ENCODE results near the gene OTOS. TPM values are rescaled to one million over a fixed set of nuclear protein-coding genes. Genes with fewer than 3 reads are reported as not detected.

Gene OTOS
- total and polyA plus RNA-seq, 2 of the 13 experiments (the other 11 are each of a cell fraction or from before 2014, with no cell fraction given): not detected

GRCh38 chr2:240136013-240136670 lies 4.3 kb downstream of the OTOS start, which contains the start of gene COPS9 (continued):
- TF ChIP-seq, protein P1, sequence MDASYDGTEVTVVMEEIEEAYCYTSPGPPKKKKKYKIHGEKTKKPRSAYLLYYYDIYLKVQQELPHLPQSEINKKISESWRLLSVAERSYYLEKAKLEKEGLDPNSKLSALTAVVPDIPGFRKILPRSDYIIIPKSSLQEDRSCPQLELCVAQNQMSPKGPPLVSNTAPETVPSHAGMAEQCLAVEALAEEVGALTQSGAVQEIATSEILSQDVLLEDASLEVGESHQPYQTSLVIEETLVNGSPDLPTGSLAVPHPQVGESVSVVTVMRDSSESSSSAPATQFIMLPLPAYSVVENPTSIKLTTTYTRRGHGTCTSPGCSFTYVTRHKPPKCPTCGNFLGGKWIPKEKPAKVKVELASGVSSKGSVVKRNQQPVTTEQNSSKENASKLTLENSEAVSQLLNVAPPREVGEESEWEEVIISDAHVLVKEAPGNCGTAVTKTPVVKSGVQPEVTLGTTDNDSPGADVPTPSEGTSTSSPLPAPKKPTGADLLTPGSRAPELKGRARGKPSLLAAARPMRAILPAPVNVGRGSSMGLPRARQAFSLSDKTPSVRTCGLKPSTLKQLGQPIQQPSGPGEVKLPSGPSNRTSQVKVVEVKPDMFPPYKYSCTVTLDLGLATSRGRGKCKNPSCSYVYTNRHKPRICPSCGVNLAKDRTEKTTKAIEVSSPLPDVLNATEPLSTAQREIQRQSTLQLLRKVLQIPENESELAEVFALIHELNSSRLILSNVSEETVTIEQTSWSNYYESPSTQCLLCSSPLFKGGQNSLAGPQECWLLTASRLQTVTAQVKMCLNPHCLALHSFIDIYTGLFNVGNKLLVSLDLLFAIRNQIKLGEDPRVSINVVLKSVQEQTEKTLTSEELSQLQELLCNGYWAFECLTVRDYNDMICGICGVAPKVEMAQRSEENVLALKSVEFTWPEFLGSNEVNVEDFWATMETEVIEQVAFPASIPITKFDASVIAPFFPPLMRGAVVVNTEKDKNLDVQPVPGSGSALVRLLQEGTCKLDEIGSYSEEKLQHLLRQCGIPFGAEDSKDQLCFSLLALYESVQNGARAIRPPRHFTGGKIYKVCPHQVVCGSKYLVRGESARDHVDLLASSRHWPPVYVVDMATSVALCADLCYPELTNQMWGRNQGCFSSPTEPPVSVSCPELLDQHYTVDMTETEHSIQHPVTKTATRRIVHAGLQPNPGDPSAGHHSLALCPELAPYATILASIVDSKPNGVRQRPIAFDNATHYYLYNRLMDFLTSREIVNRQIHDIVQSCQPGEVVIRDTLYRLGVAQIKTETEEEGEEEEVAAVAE (CRISPR knock-in tag; IDR thresholded peaks at IDR 0.05; ENCODE audit: borderline replicate concordance): no peak
- TF ChIP-seq ZNF350 (CRISPR knock-in tag; IDR thresholded peaks at IDR 0.05; ENCODE audit: borderline replicate concordance, low read depth): peak; percentile 73; the same call in 1 of the 2 replicates
- TF ChIP-seq, protein P2, sequence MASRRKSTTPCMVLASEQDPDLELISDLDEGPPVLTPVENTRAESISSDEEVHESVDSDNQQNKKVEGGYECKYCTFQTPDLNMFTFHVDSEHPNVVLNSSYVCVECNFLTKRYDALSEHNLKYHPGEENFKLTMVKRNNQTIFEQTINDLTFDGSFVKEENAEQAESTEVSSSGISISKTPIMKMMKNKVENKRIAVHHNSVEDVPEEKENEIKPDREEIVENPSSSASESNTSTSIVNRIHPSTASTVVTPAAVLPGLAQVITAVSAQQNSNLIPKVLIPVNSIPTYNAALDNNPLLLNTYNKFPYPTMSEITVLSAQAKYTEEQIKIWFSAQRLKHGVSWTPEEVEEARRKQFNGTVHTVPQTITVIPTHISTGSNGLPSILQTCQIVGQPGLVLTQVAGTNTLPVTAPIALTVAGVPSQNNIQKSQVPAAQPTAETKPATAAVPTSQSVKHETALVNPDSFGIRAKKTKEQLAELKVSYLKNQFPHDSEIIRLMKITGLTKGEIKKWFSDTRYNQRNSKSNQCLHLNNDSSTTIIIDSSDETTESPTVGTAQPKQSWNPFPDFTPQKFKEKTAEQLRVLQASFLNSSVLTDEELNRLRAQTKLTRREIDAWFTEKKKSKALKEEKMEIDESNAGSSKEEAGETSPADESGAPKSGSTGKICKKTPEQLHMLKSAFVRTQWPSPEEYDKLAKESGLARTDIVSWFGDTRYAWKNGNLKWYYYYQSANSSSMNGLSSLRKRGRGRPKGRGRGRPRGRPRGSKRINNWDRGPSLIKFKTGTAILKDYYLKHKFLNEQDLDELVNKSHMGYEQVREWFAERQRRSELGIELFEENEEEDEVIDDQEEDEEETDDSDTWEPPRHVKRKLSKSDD (CRISPR knock-in tag; IDR thresholded peaks at IDR 0.05; ENCODE audit: low read depth): peak; percentile 48; the same call in 1 of the 2 replicates
- no peak for TF ChIP-seq ZFP36 (IDR thresholded peaks at IDR 0.05; ENCODE audit: borderline replicate concordance, low read depth, low read length, partially characterized antibody)
- TF ChIP-seq SMYD3 (CRISPR knock-in tag; IDR thresholded peaks at IDR 0.05): no peak; the same call in 1 of the 2 replicates
- TF ChIP-seq CBFB (CRISPR knock-in tag; IDR thresholded peaks at IDR 0.05): peak; percentile 80
- TF ChIP-seq ZNF780A (CRISPR knock-in tag; IDR thresholded peaks at IDR 0.05): no peak
- TF ChIP-seq HNF4G (IDR thresholded peaks at IDR 0.05; ENCODE audit: borderline replicate concordance, low read depth, low read length): 0 out of 2 replicates have a peak, but pooled peaks have one; percentile 3
- TF ChIP-seq HNF4G (CRISPR knock-in tag; IDR thresholded peaks at IDR 0.05; ENCODE audit: borderline replicate concordance, low read depth): no peak
- TF ChIP-seq PAF1 (CRISPR knock-in tag; IDR thresholded peaks at IDR 0.05): no peak
- no peak; the same call in 1 of the 2 replicates for TF ChIP-seq REXO4 (CRISPR knock-in tag; IDR thresholded peaks at IDR 0.05; ENCODE audit: borderline replicate concordance)
- no peak for TF ChIP-seq KDM3A (CRISPR knock-in tag; IDR thresholded peaks at IDR 0.05; ENCODE audit: low read depth)
- TF ChIP-seq ZNF331 (CRISPR knock-in tag; IDR thresholded peaks at IDR 0.05): peak; percentile 61; the same call in 1 of the 2 replicates
- no peak for TF ChIP-seq POLR2AphosphoS2 (IDR thresholded peaks at IDR 0.05; ENCODE audit: low read depth, low read length)
- 0 out of 2 replicates have a peak, but pooled peaks have one; percentile 18 for TF ChIP-seq DPF2 (CRISPR knock-in tag; IDR thresholded peaks at IDR 0.05; ENCODE audit: borderline replicate concordance, low read depth)
- TF ChIP-seq TRIM24 (CRISPR knock-in tag; IDR thresholded peaks at IDR 0.05): no peak
- no peak for TF ChIP-seq ZNF720 (CRISPR knock-in tag; IDR thresholded peaks at IDR 0.05)
- peak; percentile 38; the same call in 1 of the 2 replicates for TF ChIP-seq CHCHD3 (CRISPR knock-in tag; IDR thresholded peaks at IDR 0.05)
- TF ChIP-seq ZMYM2 (CRISPR knock-in tag; IDR thresholded peaks at IDR 0.05): no peak
- no peak; the same call in 1 of the 2 replicates for TF ChIP-seq HIVEP1 (CRISPR knock-in tag; IDR thresholded peaks at IDR 0.05)
- no peak for TF ChIP-seq ZNF737 (CRISPR knock-in tag; IDR thresholded peaks at IDR 0.05; ENCODE audit: borderline replicate concordance)
